Nephron (organoid): ENCODE measurements around the gene BAIAP2.
A peak's percentile ranks its signal among the peaks of the same experiment; 100 is the strongest.

Experiments
- H3K27ac Mint-ChIP-seq, 3 experiments: 2 replicates each; pipeline ENCODE4 v1.8.0; 2020; ENCODE audit warnings: mixed read lengths in 3 of 3, mild to moderate bottlenecking in 2 of 3, moderate library complexity in 1 of 3
- H3K27me3 Mint-ChIP-seq: 2 replicates; pipeline ENCODE4 v1.8.0; 2021; ENCODE audit warnings: low read depth, mild to moderate bottlenecking, moderate library complexity, mixed read lengths
- H3K36me3 Mint-ChIP-seq: 2 replicates; pipeline ENCODE4 v1.8.0; 2020; ENCODE audit warnings: low read depth, mixed read lengths
- H3K4me1 Mint-ChIP-seq: 2 replicates; pipeline ENCODE4 v1.8.0; 2020; ENCODE audit warnings: mixed read lengths
- H3K4me3 Mint-ChIP-seq, 3 experiments: 2 replicates each; pipeline ENCODE4 v1.8.0; 2020; ENCODE audit warnings: mild to moderate bottlenecking in 3 of 3, mixed read lengths in 3 of 3, moderate library complexity in 2 of 3
- H3K9me3 Mint-ChIP-seq: 2 replicates; pipeline ENCODE4 v1.8.0; 2020; ENCODE audit warnings: mixed read lengths
- CTCF ChIP-seq, 3 experiments: fragments of 200-600 bp; sonication (generic); IDR thresholded peaks; one replicate each; pipeline ENCODE4 v1.5.0; 2021; ENCODE audit warnings: antibody characterized with exemption in 3 of 3; ENCODE audit not compliant: unreplicated experiment in 3 of 3

The BAIAP2 gene

GRCh38 chr17:81043319-81043724, 8.4 kb downstream of the BAIAP2 start:
- Mint-ChIP-seq H3K27ac (peak overlapping the region; percentile 42 to 96 (median 91)), H3K36me3 (no peaks in the 10 kb centered on the region), H3K4me1 (peaks cover 46% of the 10 kb centered on the region), H3K4me3 (peak overlapping the region in 1 of 3 experiments; percentile 35), H3K27me3 (peaks cover 3% of the 10 kb centered on the region), H3K9me3 (no peaks in the 10 kb centered on the region)
- no peak for TF ChIP-seq CTCF (IDR thresholded peaks at IDR 0.05; ENCODE audit: unreplicated experiment in 3 of 3)

- no peak for TF ChIP-seq CTCF (IDR thresholded peaks at IDR 0.05; ENCODE audit: unreplicated experiment in 3 of 3)
- Mint-ChIP-seq H3K9me3 (no peaks in the 10 kb centered on the region), H3K4me1 (peaks cover 45% of the 10 kb centered on the region)
These were observed 8.9 kb downstream of the BAIAP2 start for GRCh38 chr17:81043725-81044427.

GRCh38 chr17:81044428-81044763, 9.4 kb downstream of the BAIAP2 start:
- Mint-ChIP-seq H3K4me1 (peaks cover 46% of the 10 kb centered on the region), H3K9me3 (no peaks in the 10 kb centered on the region), H3K36me3 (no peaks in the 10 kb centered on the region), H3K27me3 (peaks cover 6% of the 10 kb centered on the region), H3K4me3 (peak overlapping the region; percentile 45 to 70 (median 62)), H3K27ac (peak overlapping the region; percentile 55 to 96 (median 91))
- no peak for TF ChIP-seq CTCF (IDR thresholded peaks at IDR 0.05; ENCODE audit: unreplicated experiment in 3 of 3)

More at GRCh38 chr17:81043725-81044427, 8.9 kb downstream of the BAIAP2 start:
- H3K27me3 Mint-ChIP-seq, result peaks cover 6% of the 10 kb centered on the region
- peak overlapping the region; percentile 55 to 96 (median 91) for H3K27ac Mint-ChIP-seq
- H3K4me3 Mint-ChIP-seq, result peak overlapping the region in 2 of 3 experiments; percentile 7 to 35
- H3K36me3 Mint-ChIP-seq, result no peaks in the 10 kb centered on the region

- peak overlapping the region; percentile 45 to 70 (median 62) for H3K4me3 Mint-ChIP-seq
- TF ChIP-seq CTCF (IDR thresholded peaks at IDR 0.05; ENCODE audit: unreplicated experiment in 3 of 3), result no peak
- no peaks in the 10 kb centered on the region for H3K36me3 Mint-ChIP-seq
- peak overlapping the region; percentile 55 to 96 (median 91) for H3K27ac Mint-ChIP-seq
- no peaks in the 10 kb centered on the region for H3K9me3 Mint-ChIP-seq
- H3K27me3 Mint-ChIP-seq, result peaks cover 6% of the 10 kb centered on the region
- H3K4me1 Mint-ChIP-seq, result peaks cover 47% of the 10 kb centered on the region
These were observed 10.0 kb downstream of the BAIAP2 start for GRCh38 chr17:81044764-81045589.

- Mint-ChIP-seq H3K4me3 (no peak overlapping the region), H3K36me3 (no peaks in the 10 kb centered on the region), H3K27me3 (peaks cover 6% of the 10 kb centered on the region), H3K9me3 (no peaks in the 10 kb centered on the region), H3K27ac (peak overlapping the region in 1 of 3 experiments; percentile 96), H3K4me1 (peaks cover 40% of the 10 kb centered on the region)
- TF ChIP-seq CTCF (IDR thresholded peaks at IDR 0.05; ENCODE audit: unreplicated experiment in 3 of 3), result no peak
These were observed 10.7 kb downstream of the BAIAP2 start for GRCh38 chr17:81045590-81046095.
